Activated CD4-positive, CD25-positive, alpha-beta regulatory T cell treated with anti-CD3 and anti-CD28 coated beads, Interleukin-2, amount 50 U/mL, for 24 hours (primary cell): ENCODE data around the gene PLD1.
A peak's percentile ranks its signal among the peaks of the same experiment; 100 is the strongest.
"Not testable (repeated sequence)": the region's sequence is repeated elsewhere in the genome, so short reads cannot be mapped to it uniquely, and the experiment has no call there.

Source experiments
- ATAC-seq, 2 donors: fragments of 150-1000 bp; cut with Tn5 transposase; one replicate each; pipeline ENCODE4 v1.10.0; 2021; ENCODE audit warnings: mild to moderate bottlenecking in 1 of 2, moderate library complexity in 1 of 2

PLD1 gene

DNA sequence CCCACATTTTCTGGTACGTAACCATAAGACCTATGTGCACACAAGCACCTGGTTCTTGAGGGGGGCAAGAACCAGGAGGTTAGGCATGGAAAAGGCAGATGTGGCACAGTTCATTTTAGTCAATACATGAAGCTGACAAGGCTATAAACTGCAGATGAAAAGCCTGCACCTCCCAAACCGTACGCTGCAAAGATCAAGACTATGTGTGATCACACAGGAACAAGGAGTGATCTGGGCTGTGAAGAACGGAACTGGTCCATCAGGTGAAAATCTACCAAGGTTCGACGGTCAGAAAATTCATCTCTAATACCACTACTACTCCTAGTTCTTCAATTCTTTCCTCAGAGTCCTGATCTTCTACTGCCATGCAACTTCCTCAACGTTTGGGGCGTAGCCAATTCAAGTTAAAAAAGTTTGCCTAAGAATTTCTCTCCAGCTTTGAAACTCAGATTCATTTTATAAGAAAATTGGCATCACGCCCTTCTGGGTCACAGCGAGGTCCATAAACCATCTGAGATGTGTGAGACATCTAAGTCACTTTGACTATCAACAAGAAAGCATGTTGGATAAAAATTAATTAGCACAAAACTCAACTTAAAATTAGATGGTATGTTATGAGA is 41.9 kb downstream of the PLD1 start:
- ATAC-seq = no peak

DNA sequence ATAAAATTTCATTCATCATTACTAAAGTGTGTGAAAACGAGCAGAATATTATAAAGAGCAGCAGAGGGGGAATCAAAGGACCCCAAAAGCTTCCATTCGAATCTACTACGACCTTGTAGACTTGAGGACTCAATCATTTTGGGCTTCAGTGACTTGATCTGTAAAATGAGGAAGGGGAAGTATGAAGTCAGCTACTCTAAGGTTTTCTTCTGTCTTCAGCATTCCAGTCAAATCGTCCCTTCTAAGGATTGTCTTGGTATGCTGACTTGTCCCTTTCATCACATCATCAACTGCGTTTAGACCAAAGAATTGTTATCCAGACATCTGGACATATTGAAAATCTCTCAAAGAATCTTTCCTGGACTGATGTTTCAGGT is 44.8 kb downstream of the PLD1 start:
- no peak for ATAC-seq

DNA sequence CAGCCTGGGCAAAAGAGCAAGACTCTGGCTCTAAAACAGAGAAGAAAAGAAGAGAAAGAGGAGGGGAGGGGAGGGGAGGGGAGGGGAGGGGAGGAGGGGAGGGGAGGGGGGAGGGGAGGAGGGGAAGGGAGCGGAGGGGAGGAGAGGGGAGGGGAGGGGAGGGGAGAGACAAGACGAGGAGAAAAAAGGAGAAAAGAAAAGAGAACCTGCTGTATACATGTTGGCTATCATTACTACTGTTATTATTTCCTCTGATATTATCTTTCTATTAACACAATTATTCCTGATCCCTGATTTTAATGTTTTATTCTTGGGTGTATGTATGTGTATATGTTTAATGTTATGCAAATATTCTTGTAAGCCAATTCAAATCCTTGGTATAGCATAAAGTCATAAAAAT is 46.9 kb downstream of the PLD1 start:
- ATAC-seq = no peak

DNA sequence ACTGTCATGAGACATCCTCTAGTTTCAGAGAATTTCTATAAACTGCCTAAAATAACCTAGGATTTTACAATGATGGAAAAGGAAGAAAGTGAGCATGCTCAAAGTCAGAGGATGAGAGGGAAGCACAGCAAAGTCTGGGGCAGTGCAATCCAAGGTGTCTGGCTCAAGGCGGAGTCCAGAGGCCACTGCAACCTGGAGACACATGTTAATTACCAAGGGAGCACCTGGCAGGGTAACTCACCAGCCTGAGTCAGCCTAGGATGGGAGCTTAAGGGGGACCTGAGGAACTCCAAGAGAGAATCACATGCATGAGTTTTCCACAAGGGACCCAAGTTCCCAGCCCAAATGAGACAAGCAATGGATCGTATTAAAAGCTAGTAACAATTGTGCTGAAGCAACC is 49.8 kb downstream of the PLD1 start:
- ATAC-seq = no peak

DNA sequence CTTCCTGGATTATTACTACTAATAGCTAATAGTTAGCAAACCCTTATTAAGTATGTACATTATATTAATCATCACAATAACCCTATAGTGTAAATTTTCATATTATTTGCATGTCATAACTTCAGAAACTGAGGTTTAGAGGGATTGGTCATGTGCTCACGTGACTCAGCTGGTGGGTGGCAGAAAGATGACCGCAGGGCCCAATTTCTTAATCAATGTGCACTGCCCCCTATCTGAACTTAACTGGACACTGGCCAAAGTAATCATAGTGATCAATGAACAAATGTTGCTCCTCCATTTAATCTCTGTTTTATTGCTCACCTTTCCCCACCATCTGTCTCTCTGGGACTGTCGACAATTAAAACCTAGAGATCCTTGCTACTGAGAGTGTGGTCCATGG is 52.2 kb downstream of the PLD1 start:
- ATAC-seq = no peak

DNA sequence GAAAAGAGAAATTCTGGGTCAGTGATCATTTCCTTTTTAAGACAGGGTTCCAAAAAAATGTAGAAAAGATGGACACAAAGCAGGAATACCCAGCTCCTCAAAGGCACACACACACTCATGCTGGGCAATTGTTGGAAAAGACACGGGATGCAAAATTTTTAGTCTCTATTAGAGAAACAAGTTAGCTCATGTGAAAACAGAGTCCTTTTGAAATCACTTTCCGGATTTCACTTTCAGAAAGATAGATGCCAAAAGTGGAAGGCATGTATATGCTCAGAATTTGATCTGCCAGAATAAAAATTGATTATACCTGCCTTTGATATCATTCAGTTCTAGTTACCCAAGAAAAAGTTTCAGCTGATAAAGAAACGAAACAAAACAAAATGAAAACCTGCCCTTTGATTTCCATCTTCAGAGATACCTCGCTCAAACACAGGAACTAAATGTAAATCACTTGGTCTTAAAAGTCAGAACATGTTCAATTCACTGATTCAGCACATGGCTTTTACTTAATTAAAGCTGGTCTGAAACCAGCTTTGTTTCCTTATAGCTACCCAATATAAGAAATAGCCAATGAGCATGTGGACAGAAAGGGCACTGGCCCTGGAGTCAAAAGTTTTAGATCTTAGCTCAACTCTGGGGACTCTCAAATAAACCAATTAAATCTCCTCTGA is 52.8 kb downstream of the PLD1 start:
- no peak for ATAC-seq

DNA sequence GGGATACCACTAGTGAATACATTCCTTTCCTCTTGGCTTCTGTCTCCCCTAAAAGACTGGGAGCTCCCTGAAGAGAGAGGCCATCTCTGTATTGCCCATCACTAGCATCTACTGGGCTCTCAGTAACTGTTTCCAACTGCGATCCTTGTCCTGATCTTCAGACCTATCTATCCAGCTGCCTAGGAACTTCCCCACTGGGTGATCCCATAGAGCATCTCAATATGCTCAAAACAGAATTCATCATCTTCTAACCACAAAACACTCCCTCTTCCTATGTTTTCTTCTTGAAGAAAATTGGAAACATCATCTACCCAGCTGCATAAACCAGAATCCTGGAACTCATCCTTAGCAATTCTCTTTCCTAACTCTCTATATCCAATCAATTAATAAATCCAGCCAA is 54.6 kb downstream of the PLD1 start:
- no peak for ATAC-seq

DNA sequence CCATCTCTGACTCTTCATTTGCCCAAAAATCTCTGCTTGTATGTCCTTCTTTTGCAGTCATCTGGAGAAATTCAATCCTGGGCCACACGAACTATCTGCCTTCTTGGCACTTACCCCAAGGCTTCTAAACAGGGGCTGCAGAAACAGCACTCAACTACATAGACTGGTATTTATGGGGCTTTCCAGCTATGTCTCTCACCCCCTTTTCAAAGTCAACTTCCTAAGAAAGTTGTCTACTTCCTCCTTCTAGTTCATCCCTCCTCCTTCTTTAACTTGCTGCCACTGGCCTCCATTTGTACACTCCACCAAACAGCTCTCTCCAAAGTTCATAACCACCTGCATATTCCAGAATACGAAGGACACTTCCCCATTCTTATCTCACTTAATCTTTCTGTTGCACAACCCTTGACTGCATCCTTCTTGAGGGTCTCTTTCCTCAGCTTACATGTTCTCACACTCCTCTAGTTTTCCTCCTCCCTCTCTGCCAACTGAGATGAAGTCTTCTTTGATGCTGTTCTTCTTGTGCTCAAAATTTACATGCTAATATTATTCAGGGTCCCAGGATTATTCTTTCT is 55.2 kb downstream of the PLD1 start:
- ATAC-seq = no peak

DNA sequence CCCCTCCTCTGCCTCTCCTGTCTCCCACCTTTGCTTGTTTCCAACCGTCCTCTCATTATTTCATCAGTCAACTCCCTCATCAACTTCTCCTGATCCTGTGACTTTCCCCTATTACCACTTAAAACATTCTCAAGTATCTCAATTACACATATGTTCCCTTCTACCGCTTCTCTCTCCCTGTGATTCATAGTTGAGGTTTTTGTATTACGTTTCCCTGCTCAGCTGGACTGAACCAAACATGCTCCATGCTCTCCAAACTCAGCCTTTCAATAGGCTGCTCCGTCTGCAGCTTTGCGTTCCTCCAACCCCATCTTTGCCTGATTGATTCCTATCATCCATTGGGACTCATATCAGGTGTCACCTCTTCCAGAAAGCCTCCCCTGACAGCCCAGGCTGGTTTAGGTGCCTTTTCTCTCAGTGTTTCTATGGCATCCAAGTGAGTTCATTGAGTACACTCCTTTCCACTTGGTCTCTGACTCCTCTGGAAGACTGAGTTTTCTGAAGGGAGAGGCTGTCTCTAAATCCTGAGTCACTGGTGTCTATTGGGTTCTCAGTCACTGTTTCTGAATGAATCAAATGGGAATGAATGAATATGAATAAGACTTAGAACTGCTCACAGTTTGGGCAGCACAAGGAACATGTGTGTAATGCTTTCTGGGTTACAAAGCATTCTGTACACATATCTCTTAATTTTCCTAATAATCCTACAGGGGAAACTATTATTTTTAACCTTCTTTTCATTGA is 56.4 kb downstream of the PLD1 start:
- ATAC-seq = peak in 1 of 2 donors; percentile 60

DNA sequence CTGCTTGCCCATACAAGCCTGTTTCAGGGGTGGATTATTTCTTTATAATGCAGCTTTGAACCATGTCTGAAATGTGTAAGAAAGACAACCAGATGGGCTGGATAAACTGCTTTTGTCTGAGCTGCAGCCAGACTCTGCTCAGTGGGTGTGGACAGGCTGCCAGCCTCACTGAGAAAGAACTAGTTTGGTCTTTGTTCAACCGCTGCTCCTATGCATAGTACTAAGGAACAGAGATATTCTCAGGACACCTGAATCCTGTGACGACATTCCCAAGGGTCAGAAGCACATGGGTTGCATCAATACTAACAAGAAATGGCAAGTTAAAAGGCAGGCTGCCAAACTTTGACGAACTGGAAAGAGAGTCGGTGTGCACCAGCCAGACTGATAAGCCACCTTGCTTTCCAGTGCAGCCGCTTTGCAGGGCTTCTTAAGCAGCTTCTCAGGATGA is 57.2 kb downstream of the PLD1 start:
- no peak for ATAC-seq

DNA sequence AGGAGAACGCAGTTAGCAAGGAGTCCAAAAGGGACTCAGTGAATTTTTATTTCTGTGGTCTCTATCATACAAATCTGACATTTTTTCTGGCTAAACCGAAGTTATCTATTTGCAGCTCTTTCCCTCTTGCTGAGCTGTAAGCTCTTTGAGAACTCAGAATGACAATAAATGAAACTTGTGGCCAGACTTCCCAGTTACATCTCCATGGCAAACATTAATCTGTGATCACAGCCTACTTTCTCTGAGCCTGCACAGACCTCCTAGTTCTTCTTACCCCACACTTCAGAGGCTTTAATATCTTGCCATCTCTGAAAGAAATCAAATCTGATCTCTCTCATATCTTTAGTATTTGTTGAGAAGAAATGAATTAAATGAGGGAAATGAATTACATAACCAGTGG is 58.0 kb downstream of the PLD1 start:
- no peak for ATAC-seq

DNA sequence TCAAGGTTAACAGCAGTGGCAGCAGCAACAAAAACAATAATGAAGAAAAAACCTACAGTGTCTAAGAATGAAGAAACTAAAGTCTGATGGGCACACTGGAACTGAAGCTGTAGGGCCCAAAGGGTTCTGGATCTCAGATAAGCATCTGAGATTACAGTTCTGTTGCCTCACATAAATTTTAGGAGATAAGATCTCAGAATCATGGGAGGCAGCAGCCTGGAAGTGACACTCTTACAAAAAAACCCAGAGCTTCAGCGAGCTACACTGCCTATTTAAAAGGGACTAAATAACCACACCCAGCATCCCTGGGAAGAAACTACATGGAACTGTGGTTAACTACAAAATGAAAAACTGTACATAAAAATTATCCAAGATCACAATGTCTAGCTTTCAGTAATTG is 61.2 kb downstream of the PLD1 start:
- ATAC-seq = no peak

DNA sequence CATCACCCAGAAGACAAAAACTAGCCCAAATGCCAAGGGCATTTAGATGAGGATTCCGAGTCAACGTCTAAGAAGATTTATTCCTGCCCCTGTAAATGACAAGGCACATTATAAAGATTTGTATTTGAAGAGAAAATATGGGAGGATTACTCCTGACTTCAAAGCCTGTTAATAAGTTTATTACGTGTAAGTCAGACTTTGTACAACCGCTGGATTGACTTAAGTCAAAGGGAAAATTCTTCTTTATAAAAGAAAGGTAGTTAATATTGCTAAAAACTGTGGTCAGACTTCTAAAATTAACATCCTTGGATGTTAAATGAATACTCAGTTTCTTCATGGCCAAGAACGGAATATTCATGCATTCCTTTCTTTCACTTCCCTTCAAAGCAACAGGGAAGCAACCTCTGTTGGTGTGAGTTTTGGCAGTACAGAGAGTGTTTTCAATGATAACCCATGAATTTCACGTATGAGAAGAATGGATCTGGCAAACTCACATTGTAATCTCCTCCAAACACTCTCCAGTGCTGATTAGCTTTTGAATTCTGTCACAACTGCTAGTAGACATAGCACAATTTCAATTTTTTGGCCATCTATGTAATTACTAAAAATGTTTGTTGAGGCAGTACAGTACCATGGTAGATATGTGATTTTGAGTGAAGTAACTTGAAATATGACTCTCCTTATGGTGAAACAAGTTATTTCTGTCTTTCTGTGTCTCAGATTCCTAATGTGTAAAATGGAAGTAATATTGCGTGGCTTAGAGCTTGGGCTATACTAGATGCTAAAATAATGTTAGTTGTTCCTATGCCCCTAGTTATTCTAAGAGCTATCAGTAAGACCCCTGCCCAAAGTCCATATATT is 62.0 kb downstream of the PLD1 start:
- ATAC-seq = no peak

DNA sequence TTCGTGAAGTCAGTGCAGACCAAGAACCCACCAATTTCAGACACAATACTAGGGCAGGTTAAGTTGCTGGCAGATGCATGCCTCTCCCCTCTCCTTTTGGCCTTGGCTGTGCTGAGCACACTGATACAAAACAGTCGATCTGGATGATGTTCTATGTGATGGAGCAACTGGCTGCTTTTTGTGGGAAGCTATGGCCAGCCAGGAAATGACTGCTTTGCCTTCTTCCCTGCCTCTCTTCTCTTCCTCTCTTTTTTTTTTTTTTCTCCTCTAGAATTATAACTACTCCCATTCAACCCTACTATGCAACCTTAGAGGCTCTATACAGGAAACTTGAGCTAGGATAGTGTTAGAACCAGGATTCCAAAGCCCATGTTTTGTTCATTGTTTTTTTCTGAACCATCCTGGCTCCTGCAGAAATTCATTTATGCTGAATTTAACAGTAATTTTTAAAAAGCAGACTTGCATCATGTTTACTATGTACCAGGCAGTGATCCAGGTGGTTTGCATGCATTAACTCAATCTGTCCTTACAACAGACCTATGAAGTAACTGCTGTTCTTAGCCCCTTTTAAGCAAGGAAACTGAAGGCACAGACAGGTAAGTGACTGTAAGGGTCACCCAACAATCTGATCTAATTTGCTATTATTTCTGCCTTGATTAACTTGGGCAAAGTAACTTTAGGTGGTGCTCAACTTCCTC is 62.9 kb downstream of the PLD1 start:
- ATAC-seq = no peak

DNA sequence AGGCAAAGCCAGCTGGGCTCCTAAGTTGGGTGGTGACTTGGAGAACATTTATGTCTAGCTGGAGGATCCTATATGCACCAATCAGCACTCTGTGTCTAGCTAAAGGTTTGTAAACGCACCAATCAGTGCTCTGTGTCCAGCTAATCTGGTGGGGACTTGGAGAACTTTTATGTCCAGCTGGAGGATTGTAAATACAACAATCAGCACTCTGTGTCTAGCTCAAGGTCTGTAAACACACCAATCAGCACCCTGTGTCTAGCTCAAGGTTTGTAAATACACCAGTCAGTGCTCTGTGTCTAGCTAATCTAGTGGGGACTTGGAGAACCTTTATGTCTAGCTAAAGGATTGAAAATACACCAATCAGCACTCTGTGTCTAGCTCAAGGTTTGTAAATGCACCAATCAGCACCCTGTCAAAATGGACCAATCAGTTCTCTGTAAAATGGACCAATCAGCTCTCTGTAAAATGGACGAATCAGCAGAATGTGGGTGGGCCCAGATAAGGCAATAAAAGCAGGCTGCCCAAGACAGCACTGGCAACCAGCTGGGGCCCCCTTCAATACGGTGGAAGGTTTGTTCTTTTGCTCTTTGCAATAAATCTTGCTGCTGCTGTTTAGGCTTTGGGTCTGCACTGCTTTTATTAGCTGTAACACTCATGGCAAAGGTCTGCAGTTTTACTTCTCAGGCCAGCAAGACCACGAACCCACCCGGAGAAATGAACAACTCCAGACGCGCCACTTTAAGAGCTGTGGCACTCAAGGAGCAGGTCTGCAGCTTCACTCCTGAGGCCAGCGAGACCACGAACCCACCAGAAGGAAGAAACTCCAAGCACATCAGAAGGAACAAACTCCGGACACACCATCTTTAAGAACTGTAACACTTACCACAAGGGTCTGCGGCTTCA is 63.7 kb downstream of the PLD1 start:
- not testable (repeated sequence) for ATAC-seq

DNA sequence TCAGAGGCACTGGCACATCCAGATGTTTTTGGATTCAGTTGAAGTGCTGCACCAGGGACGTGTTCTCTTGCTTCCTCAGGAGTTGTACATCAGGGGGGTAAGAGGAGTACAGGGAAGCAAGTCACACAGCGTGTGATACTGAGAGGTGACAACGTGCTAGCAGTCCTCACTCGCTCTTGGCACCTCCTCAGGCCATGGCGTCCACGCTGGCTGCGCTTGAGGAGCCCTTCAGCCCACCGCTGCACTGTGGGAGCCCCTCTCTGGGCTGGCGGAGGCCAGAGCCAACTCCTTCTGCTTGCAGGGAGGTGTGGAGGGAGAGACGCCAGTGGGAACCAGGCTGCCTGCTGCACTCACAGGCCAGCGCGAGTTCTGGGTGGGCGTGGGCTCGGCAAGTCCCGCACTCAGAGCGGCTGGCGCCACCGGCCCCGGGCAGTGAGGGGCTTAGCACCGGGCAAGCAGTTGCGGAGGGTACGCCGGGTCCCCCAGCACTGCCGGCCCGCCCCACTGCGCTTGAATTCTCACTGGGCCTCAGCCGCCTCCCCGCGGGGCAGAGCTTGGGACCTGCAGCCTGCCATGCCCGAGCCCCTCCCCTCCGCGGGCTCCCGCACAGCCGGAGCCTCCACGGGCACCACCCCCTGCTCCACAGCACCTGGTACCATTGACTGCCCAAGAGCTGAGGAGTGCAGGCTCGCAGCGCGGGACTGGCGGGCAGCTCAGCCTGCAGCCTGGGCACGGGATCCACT is 64.5 kb downstream of the PLD1 start:
- ATAC-seq = no peak

DNA sequence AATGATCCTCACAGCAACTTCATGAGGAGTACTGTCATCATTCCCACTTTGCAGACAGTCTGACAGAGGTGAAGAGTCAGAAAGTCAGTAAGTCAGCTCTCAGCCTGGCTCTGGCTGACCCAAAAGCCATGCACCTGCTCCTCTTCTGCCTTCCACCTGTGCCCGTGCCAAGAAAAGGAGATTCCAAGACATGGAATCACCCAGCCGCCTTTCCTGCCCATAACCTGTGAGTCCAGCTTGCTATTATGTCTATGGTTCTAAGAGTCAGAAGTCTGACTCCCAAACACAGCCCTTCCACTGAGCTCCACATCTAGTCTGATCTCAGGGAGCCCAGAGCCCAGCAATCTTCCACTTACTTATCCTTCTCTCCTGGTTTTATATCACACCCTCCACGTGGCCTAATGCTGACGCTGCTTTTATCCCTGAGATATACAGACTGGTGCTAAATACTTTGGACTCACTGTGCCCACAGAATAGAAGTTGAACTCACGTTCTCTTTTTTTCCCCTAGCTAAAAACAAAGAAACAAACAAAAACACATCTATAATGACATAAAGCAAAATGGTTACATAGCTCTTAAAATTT is 66.0 kb downstream of the PLD1 start:
- no peak for ATAC-seq

DNA sequence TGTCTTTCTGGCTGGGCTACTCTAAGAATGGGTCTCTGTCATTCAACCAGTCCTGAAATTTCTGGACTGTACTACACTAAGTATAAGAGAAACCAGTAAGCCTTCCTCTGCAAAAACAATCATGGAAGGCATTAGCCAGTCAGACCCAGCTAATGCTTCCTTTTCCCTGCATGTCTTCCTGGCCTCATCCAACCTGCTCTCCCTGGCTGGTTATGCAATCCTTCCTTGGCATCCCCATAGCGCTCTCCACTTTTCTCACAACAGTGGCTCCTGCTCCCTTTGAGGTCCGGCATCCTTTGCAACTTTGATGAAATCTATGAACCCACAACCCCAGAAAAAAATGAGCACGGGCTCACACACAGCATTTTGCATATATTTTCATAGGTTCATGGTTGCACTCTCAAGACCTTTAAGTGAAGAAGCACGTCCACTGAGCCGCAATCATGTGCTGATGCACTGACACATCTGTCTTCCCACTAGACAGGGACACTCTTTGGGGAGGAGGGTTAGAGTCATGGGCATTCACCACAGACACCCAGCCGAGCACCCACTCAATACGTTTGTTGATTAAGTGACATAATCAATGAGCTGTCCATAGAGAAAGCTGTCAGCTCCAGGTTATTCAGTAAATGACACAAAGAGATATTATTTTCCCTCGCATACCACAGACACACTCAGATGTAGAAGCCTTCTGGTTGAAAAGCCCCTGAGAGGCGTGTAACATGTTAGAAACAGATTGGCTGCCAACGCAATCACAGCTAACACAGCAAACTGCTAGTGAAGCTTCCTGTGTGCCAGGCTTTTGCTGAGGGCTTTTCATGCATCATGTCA is 66.7 kb downstream of the PLD1 start:
- ATAC-seq = no peak

DNA sequence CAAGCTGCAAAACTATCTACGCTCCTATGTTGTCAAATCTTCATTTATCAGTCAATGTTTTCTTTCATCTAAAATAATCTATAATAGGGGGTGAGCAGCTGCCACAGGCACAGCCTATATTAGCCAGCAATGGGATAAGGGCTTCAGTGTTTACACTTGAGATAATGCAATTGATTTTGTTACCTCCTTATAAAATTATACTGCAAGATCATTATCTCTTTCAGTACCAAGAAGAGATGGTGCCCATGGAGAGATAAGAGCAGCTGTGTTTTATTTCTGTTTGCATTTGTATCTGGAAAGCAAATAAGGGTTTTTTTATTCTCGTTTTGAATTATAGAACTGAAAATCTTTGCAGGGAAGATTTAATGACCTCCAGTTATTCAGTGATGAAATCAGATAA is 68.9 kb downstream of the PLD1 start:
- no peak for ATAC-seq
